ENCODE measurements around the gene COPA.

DNA sequence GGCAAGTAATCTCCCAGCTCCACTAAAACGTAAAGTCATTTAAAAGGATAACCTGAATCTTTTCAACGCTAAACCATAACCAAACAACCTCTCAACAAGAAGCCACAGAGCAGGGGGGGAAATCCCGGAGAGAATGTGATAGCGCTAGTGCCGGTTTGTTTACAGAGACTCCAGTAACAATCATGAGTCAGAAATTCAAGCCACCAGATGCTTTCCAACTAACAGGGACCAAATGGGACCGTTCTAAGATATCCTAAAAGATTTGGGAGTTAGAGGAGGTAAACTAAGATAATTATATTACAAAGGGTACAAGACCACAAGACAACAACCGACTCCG is 81.5 kb downstream of the COPA start:
- TF ChIP-seq CTCF (IDR thresholded peaks at IDR 0.05; ENCODE audit: poor library complexity) (no peak), EZH2phosphoT487 (IDR thresholded peaks at IDR 0.05; ENCODE audit: low read depth, severe bottlenecking, unreplicated experiment) (no peak), EZH2 (IDR thresholded peaks at IDR 0.05; ENCODE audit: borderline replicate concordance) (no peak)

Measured in hepatocyte (in vitro differentiated cells).